Adipose tissue (tissue), 3 donors: Measurements from ENCODE around the gene AFF3. TPM values are rescaled to one million over a fixed set of nuclear protein-coding genes. Genes with fewer than 3 reads are reported as not detected.

Source experiments
- H3K27ac ChIP-seq: one replicate; pipeline ENCODE4 v1.5.1; 2013; ENCODE audit warnings: low read depth, low read length
- WGBS, 3 donors: extraction: QIAGEN DNeasy Blood & Tissue Kit; methylation state at CpG; one replicate each; pipeline ENCODE4 v1.1.7; 2013; 5-methylcytosine and 5-hydroxymethylcytosine counted together
- polyA plus RNA-seq, 3 donors: library from polyadenylated mRNA; stranded (reverse); fragments of 200-250 nt; gene quantifications; one replicate each; pipeline ENCODE4 v1.2.3, GENCODE V29; 2013
- donor health status: healthy with polysubstance abuse.
- donor health status: Bipolar disorder and iron deficiency.
- donor health status: healthy.

The AFF3 gene
- polyA plus RNA-seq, 3 donors = 0.21 to 0.56 (median 0.56) TPM

DNA sequence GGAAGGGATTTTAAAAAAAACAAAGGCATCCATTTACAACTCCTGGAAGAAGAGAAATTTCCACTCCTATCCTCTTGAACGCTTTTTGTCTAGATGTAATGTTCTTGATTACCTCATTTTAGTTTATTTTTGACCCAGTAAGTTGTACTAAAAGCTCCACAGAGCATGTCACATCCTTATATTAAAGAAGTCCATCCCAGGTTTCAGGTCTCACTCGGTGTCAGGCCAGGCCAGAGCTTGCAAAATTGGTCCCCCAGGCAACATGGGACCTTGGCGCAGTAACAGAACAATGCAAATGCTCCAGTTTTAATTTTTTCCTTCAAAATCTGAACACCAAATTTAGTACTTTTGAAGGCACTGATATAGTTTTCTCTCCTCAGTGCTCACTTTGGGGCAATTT, 434.2 kb downstream of the AFF3 start:
- no peak overlapping the region for H3K27ac ChIP-seq
- WGBS, 3 donors = 49 to 79% (median 64%) methylated on average over 3 of the region's 3 CpGs

DNA sequence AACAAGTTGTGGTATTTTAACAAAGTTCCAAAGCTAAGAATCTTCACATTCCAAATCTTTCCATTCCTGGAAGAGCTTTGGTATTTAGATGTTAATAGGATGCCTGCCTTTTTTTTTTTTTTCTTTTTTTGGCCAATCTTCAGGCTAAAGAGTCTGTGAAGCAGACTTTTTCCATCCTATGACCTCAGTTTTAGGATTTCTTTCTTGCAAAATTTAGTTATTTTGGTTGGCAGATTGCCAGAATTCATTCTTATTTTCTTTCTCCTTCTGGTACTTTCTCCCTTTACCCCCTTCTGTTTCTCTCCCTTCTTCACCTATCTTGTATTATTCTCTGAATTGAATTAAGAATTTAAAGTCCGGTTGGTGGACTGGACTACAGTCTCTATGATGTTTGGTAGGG, 434.8 kb downstream of the AFF3 start:
- WGBS, 3 donors = 83 to 91% (median 84%) methylated on average over 1 of the region's 1 CpG
- no peak overlapping the region for H3K27ac ChIP-seq

GRCh38 chr2:99706735-99707134, 435.7 kb downstream of the AFF3 start:
- WGBS, 3 donors = 57 to 82% (median 58%) methylated on average over 4 of the region's 4 CpGs
- no peak overlapping the region for H3K27ac ChIP-seq

DNA sequence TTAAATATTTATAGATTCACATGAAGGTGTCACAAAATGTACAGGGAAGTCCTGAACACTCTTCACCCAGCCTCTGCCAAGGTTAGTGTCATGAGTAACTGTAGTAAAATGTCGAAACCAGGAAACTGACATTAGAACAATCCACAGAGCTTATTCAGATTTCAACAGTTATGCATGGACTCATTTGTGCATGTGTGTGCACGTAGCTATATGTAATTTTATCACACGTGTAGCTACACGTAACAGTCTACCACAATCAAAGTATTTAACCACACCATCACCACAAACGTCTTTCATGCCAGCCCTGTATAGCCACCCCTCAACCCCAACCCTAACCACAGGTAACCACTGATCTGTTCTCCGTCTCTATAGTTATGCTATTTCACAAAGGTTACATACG, 440.9 kb downstream of the AFF3 start:
- no peak overlapping the region for H3K27ac ChIP-seq
- 57 to 87% (median 64%) methylated on average over 7 of the region's 7 CpGs for WGBS, 3 donors

- 77 to 84% (median 79%) methylated on average over 14 of the region's 14 CpGs for WGBS, 3 donors
- H3K27ac ChIP-seq = no peak overlapping the region
Measured at GRCh38 chr2:99700482-99701398, 441.6 kb downstream of the AFF3 start.

DNA sequence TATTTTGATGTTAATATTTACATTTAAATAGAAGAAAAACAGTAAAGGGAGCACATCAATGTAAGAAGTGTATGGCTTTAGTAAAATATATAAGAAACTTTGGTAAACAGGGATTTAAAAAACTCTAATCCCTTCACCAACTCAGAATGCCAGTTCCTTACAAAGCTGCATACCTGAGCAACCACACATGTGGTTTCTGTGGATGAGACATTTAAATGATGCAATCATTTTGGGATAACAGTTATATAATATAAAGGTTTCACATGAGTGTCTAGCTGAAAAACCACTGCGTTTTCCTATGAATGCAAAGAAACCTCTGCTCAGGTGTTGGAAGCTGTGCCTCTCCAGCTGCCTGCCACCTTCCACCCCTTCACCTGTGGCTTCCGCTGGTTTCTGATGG, 443.5 kb downstream of the AFF3 start:
- H3K27ac ChIP-seq = no peak overlapping the region
- WGBS, 3 donors = 86 to 91% (median 87%) methylated on average over 2 of the region's 2 CpGs

DNA sequence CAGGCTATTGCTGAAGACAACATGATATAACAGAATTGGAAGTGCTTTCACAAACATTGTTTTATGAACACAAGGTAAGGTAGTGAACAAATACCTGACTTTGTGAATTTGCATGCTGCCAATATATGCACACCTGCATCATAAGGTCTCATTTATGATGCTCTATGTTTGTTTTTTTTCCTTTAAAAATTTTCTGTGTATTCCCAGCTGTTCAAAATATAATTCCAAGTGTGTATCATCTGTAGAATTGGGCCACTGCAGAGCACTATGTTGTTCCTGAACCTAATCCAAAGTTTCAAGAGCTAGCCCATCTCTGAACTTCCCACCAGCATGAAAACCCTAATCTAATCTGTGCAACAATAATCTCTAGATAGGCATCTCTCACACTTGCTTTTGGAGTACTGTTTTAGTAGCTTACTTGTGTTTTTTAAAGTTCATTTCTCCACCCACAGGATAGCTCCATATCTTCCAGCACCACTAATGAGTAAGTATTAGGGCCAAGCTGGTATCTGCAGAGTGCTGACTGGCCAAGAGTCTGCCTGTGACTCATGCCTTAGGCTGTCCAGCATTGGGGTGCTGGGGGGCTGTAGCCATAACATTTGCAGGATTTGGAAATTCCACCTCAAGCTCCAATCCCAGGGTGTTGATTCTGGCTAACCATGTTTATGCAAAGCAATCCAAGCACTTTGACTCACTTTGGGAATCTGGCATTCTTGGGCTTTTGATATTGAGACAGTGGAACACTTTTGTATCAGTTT, 444.4 kb downstream of the AFF3 start:
- H3K27ac ChIP-seq = no peak overlapping the region

DNA sequence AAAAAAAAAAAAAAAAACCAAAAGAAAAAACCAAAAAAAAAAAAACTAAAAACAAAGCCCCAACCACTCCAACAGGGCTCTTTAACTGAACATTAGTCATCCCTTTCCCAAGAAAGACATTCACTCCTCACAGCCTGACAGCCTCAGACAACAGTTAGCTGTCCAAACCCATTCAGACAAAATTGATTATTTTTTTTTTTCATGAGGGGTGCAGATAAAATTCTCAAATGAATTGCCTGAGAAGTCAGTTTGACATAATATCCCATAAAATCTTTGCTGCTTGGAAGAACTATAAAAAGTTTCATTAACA, 446.5 kb downstream of the AFF3 start:
- H3K27ac ChIP-seq = no peak overlapping the region

GRCh38 chr2:99695130-99695943, 447.1 kb downstream of the AFF3 start:
- WGBS, 3 donors = 81 to 86% (median 82%) methylated on average over 11 of the region's 11 CpGs

DNA sequence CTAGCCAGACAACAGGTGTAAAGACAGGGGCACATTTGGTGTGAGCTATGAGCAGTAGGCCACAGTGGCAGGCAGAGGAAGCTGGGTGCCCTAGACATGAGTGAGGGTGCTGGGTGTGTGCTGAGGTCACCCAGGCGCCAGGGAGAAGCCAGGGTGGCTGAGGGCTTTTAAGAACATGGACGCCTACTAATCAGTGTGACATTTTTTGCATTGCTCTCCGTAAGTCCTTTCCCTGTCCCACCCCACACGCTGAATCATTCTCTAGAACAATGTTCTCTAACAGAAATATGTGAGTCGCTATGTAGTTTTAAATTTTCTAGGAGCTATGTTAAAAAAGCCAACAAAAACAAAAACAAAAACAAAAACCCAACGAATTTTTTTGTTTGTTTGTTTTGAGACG, 448.1 kb downstream of the AFF3 start:
- 81 to 92% (median 84%) methylated on average over 7 of the region's 7 CpGs for WGBS, 3 donors
- H3K27ac ChIP-seq = no peak overlapping the region

More at GRCh38 chr2:99695130-99695943, 447.1 kb downstream of the AFF3 start:
- H3K27ac ChIP-seq = no peak overlapping the region

GRCh38 chr2:99692785-99693184, 449.6 kb downstream of the AFF3 start:
- H3K27ac ChIP-seq = no peak overlapping the region
- 79 to 97% (median 97%) methylated on average over 1 of the region's 1 CpG for WGBS, 3 donors

DNA sequence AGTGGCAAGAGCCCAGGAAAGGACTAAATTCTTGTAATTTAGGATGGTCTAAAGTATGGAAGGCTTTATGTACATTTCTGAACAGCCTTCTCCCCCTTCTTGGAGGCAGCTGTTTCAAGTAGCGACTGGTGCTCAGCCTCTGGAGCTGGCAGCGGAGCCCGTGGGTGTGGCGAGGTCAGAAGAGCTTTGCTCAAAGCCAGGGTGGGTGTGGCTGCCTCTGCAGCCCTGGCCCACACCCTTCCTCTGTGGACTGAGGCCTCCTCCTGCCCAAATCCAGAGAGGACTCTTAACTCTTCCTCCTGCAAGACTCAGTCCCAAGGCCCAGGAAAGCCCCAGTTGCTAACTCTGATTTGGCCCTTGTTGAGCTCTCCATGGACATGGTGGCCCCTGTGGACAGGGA, 450.5 kb downstream of the AFF3 start:
- no peak overlapping the region for H3K27ac ChIP-seq
- 58 to 93% (median 61%) methylated on average over 4 of the region's 4 CpGs for WGBS, 3 donors

DNA sequence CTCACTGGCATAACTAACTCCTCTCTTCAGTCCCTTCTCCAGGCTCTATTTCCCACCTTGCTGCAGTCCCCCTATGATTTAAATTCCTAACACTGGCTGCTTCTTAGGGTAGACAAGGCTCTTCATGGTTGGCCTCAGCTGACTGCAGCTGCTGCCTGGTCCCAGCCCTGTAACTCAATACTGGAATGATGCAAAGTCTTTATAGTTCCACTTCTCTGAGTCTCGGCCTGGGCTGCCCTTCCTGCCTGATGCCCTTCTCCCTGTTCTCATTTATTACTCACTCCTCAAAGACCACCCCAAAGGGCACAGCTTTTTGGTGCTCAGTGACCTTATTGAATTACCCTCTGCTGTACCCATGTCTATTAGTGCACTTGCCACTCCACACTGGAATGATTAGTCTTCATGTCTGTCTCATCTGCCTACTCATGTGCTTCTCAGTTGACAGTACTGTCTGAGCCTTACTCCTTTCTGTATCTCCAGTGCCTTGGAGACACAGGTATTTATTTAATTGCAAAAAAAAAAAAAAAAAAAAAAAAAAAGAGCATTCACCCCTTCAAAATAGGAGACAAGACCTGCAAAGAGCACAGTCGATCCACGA, 453.1 kb downstream of the AFF3 start:
- H3K27ac ChIP-seq = no peak overlapping the region
- 81 to 86% (median 85%) methylated on average over 3 of the region's 3 CpGs for WGBS, 3 donors

- WGBS, 3 donors = 78 to 91% (median 88%) methylated on average over 6 of the region's 6 CpGs
- H3K27ac ChIP-seq = no peak overlapping the region
Measured at GRCh38 chr2:99688699-99689098, 453.7 kb downstream of the AFF3 start.

- WGBS, 3 donors = 78 to 86% (median 83%) methylated on average over 6 of the region's 6 CpGs
- no peak overlapping the region for H3K27ac ChIP-seq
Measured at GRCh38 chr2:99682275-99683060, 459.9 kb downstream of the AFF3 start.

- H3K27ac ChIP-seq = no peak overlapping the region
- 77 to 84% (median 77%) methylated on average over 1 of the region's 1 CpG for WGBS, 3 donors
Measured at GRCh38 chr2:99680946-99681345, 461.4 kb downstream of the AFF3 start.

DNA sequence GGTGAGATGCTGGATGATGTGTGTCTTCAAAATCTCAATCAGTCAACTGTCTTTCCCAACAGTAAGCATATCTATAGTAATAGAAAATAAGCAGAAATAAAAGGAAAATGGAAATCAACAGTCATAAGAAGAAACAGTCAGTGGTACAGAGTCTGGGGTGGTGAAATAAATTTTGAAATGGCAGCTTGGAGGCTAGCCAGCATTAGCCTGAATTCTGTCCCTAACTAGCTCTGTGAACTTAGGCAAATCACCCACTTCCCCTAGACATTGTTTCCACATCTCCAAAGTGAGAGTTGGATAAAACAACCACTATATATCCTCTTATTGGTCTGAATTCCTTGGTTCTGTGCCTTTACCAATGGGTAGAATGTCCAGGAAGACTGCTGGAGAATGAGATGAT, 462.9 kb downstream of the AFF3 start:
- no peak overlapping the region for H3K27ac ChIP-seq

- no peak overlapping the region for H3K27ac ChIP-seq
- WGBS, 3 donors = 89 to 97% (median 94%) methylated on average over 4 of the region's 4 CpGs
Measured at GRCh38 chr2:99678625-99679024, 463.8 kb downstream of the AFF3 start.
